ENCODE data around the gene MRPL36. TPM values are rescaled to one million over a fixed set of nuclear protein-coding genes. Genes with fewer than 3 reads are reported as not detected.
A peak's percentile ranks its signal among the peaks of the same experiment; 100 is the strongest.

MRPL36 gene
- total and polyA plus RNA-seq, 2 experiments from 2014 or later = 47.5 to 149 TPM

GRCh38 chr5:1804001-1804690, 4.5 kb upstream of the MRPL36 start:
- peaks cover 7% of the 10 kb centered on the region for H3K4me1 ChIP-seq (ENCODE audit: insufficient read depth)
- Mint-ChIP-seq H3K4me3 (no peak overlapping the region), H3K4me1 (peaks cover 16% of the 10 kb centered on the region), H3K9me3 (no peaks in the 10 kb centered on the region; the same call in 2 of the 3 replicates), H3K27ac (no peak overlapping the region), H3K27me3 (ENCODE audit: insufficient read depth, low read depth, poor library complexity) (peaks cover 7% of the 10 kb centered on the region), H3K36me3 (ENCODE audit: low read depth) (peaks cover 71% of the 10 kb centered on the region)
- H3K27ac ChIP-seq (ENCODE audit: low read depth) = no peak overlapping the region
- H3K27me3 ChIP-seq (ENCODE audit: insufficient read depth) = no peaks in the 10 kb centered on the region
- no peaks in the 10 kb centered on the region for H3K9me2 ChIP-seq (ENCODE audit: insufficient read depth)
- DNase-seq (ENCODE audit: low spot score) (no peak), ATAC-seq (no peak)
- peaks cover 78% of the 10 kb centered on the region for H3K79me2 ChIP-seq (replicated peaks; ENCODE audit: insufficient read depth)
- no peaks in the 10 kb centered on the region for H3F3A ChIP-seq (replicated peaks; ENCODE audit: low read depth)
- no peak overlapping the region for H2AFZ ChIP-seq
- TF ChIP-seq ZNF114 (CRISPR knock-in tag; IDR thresholded peaks at IDR 0.05) (no peak), POLR2AphosphoS5 (IDR thresholded peaks at IDR 0.05; ENCODE audit: low read depth) (no peak), CTCF (conservative IDR thresholded peaks at IDR 0.05; ENCODE audit: low read depth in 2 of 2) (no peak), NANOG (IDR thresholded peaks at IDR 0.05; ENCODE audit: borderline replicate concordance) (no peak), ZNF331 (CRISPR knock-in tag; IDR thresholded peaks at IDR 0.05; ENCODE audit: low read depth) (no peak)
- no peak overlapping the region for H3K4me2 ChIP-seq
- H4K20me1 ChIP-seq (replicated peaks; ENCODE audit: insufficient read depth) = peaks cover 25% of the 10 kb centered on the region
- peaks cover 24% of the 10 kb centered on the region for H3K36me3 ChIP-seq (ENCODE audit: insufficient read depth)
- no peak overlapping the region for H3K4me3 ChIP-seq

GRCh38 chr5:1803192-1803591, 3.6 kb upstream of the MRPL36 start:
- H3K4me1 ChIP-seq (ENCODE audit: insufficient read depth) = peaks cover 7% of the 10 kb centered on the region
- Mint-ChIP-seq H3K27me3 (ENCODE audit: insufficient read depth, low read depth, poor library complexity) (peaks cover 7% of the 10 kb centered on the region), H3K27ac (no peak overlapping the region), H3K9me3 (no peaks in the 10 kb centered on the region; the same call in 2 of the 3 replicates), H3K36me3 (ENCODE audit: low read depth) (peaks cover 72% of the 10 kb centered on the region), H3K4me3 (peak overlapping the region; percentile 98; the same call in 2 of the 3 replicates), H3K4me1 (peaks cover 20% of the 10 kb centered on the region)
- H3K36me3 ChIP-seq (ENCODE audit: insufficient read depth) = peaks cover 26% of the 10 kb centered on the region
- no peak overlapping the region for H3K4me2 ChIP-seq
- DNase-seq (ENCODE audit: low spot score) = no peak
- H3K79me2 ChIP-seq (replicated peaks; ENCODE audit: insufficient read depth) = peaks cover 78% of the 10 kb centered on the region
- H4K20me1 ChIP-seq (replicated peaks; ENCODE audit: insufficient read depth) = peaks cover 18% of the 10 kb centered on the region
- no peak overlapping the region for H3K4me3 ChIP-seq
- H3K27ac ChIP-seq (ENCODE audit: low read depth) = no peak overlapping the region
- no peaks in the 10 kb centered on the region for H3K9me2 ChIP-seq (ENCODE audit: insufficient read depth)
- H2AFZ ChIP-seq = no peak overlapping the region
- TF ChIP-seq JUNB (IDR thresholded peaks at IDR 0.05; ENCODE audit: unreplicated experiment) = no peak
- TF ChIP-seq ZNF331 (CRISPR knock-in tag; IDR thresholded peaks at IDR 0.05; ENCODE audit: low read depth) = no peak
- no peak for TF ChIP-seq ZNF114 (CRISPR knock-in tag; IDR thresholded peaks at IDR 0.05)
- no peak for TF ChIP-seq POLR2AphosphoS5 (IDR thresholded peaks at IDR 0.05; ENCODE audit: low read depth)
- no peak for TF ChIP-seq EZH2 (IDR thresholded peaks at IDR 0.05; ENCODE audit: low read depth, unreplicated experiment)
- TF ChIP-seq EZH2phosphoT487 (IDR thresholded peaks at IDR 0.05; ENCODE audit: unreplicated experiment) = no peak
- H3K27me3 ChIP-seq (ENCODE audit: insufficient read depth) = no peaks in the 10 kb centered on the region
- no peaks in the 10 kb centered on the region for H3F3A ChIP-seq (replicated peaks; ENCODE audit: low read depth)
- ATAC-seq = no peak

- peak overlapping the region; percentile 89; the same call in 1 of the 2 replicates for H3K27ac ChIP-seq (ENCODE audit: low read depth)
- H3K79me2 ChIP-seq (replicated peaks; ENCODE audit: insufficient read depth) = peaks cover 74% of the 10 kb centered on the region
- peak overlapping the region; percentile 98 for H3K4me2 ChIP-seq
- H3K9me2 ChIP-seq (ENCODE audit: insufficient read depth) = no peaks in the 10 kb centered on the region
- H3K4me3 ChIP-seq = peak overlapping the region; percentile 78
- Mint-ChIP-seq H3K9me3 (no peaks in the 10 kb centered on the region), H3K27me3 (ENCODE audit: insufficient read depth, low read depth, poor library complexity) (peaks cover 9% of the 10 kb centered on the region), H3K36me3 (ENCODE audit: low read depth) (peaks cover 72% of the 10 kb centered on the region), H3K4me3 (peak overlapping the region; percentile 98), H3K27ac (peak overlapping the region; percentile 50), H3K4me1 (peaks cover 18% of the 10 kb centered on the region)
- ATAC-seq (peak; percentile 42), DNase-seq (ENCODE audit: low spot score) (peak; percentile 73)
- no peak overlapping the region for H2AFZ ChIP-seq
- peaks cover 13% of the 10 kb centered on the region for H4K20me1 ChIP-seq (replicated peaks; ENCODE audit: insufficient read depth)
- no peaks in the 10 kb centered on the region for H3K27me3 ChIP-seq (ENCODE audit: insufficient read depth)
- H3K4me1 ChIP-seq (ENCODE audit: insufficient read depth) = peaks cover 7% of the 10 kb centered on the region
- H3K36me3 ChIP-seq (ENCODE audit: insufficient read depth) = peaks cover 31% of the 10 kb centered on the region
- H3F3A ChIP-seq (replicated peaks; ENCODE audit: low read depth) = no peaks in the 10 kb centered on the region
- TF ChIP-seq NANOG (IDR thresholded peaks at IDR 0.05; ENCODE audit: borderline replicate concordance) (no peak), ETS1 (IDR thresholded peaks at IDR 0.05) (no peak)
These were observed 2.3 kb upstream of the MRPL36 start for GRCh38 chr5:1801967-1802295.

Measured in GM23338 (cell line).